ENCODE data around the gene MTF2.
"Not testable (repeated sequence)": the region's sequence is repeated elsewhere in the genome, so short reads cannot be mapped to it uniquely, and the experiment has no call there.

MTF2 gene

GRCh38 chr1:93078986-93079654, at the start of gene MTF2:
Gene MTF2, plus strand, starts transcription at chr1:93079283. Its CDS starts 244 bp downstream, at chr1:93079527.
- peak within 1 kb of the TSS; percentile 100 for H3K4me3 ChIP-seq (ENCODE audit: low read depth, low read length)
- TF ChIP-seq POLR2A (IDR thresholded peaks at IDR 0.05; ENCODE audit: extremely low read depth, insufficient read length) (peak; percentile 98), MAX (IDR thresholded peaks at IDR 0.05; ENCODE audit: low read depth, low read length) (peak; percentile 72), MYC (IDR thresholded peaks at IDR 0.05; ENCODE audit: low read depth, low read length) (peak; percentile 91)
- TF ChIP-seq, protein P1, sequence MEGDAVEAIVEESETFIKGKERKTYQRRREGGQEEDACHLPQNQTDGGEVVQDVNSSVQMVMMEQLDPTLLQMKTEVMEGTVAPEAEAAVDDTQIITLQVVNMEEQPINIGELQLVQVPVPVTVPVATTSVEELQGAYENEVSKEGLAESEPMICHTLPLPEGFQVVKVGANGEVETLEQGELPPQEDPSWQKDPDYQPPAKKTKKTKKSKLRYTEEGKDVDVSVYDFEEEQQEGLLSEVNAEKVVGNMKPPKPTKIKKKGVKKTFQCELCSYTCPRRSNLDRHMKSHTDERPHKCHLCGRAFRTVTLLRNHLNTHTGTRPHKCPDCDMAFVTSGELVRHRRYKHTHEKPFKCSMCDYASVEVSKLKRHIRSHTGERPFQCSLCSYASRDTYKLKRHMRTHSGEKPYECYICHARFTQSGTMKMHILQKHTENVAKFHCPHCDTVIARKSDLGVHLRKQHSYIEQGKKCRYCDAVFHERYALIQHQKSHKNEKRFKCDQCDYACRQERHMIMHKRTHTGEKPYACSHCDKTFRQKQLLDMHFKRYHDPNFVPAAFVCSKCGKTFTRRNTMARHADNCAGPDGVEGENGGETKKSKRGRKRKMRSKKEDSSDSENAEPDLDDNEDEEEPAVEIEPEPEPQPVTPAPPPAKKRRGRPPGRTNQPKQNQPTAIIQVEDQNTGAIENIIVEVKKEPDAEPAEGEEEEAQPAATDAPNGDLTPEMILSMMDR (IDR thresholded peaks at IDR 0.05; ENCODE audit: low read depth, low read length): no peak
- peak; percentile 99 for DNase-seq (ENCODE audit: low read depth)

GRCh38 chr1:93029317-93029716, 49.8 kb upstream of the MTF2 start:
- TF ChIP-seq MYC (IDR thresholded peaks at IDR 0.05; ENCODE audit: low read depth, low read length) (no peak), MAX (IDR thresholded peaks at IDR 0.05; ENCODE audit: low read depth, low read length) (no peak), POLR2A (IDR thresholded peaks at IDR 0.05; ENCODE audit: extremely low read depth, insufficient read length) (no peak)
- TF ChIP-seq, protein P1 (IDR thresholded peaks at IDR 0.05; ENCODE audit: low read depth, low read length): no peak
- no peak overlapping the region for H3K4me3 ChIP-seq (ENCODE audit: low read depth, low read length)
- DNase-seq (ENCODE audit: low read depth): no peak

GRCh38 chr1:93030191-93030590, 48.9 kb upstream of the MTF2 start:
- not testable (repeated sequence) for H3K4me3 ChIP-seq (ENCODE audit: low read depth, low read length); DNase-seq (ENCODE audit: low read depth)

GRCh38 chr1:93031711-93032110, 47.4 kb upstream of the MTF2 start:
- TF ChIP-seq MAX (IDR thresholded peaks at IDR 0.05; ENCODE audit: low read depth, low read length) (no peak), POLR2A (IDR thresholded peaks at IDR 0.05; ENCODE audit: extremely low read depth, insufficient read length) (no peak), MYC (IDR thresholded peaks at IDR 0.05; ENCODE audit: low read depth, low read length) (no peak)
- TF ChIP-seq, protein P1 (IDR thresholded peaks at IDR 0.05; ENCODE audit: low read depth, low read length): no peak
- no peak overlapping the region for H3K4me3 ChIP-seq (ENCODE audit: low read depth, low read length)
- no peak for DNase-seq (ENCODE audit: low read depth)

- peak; percentile 70 for DNase-seq (ENCODE audit: low read depth)
- no peak overlapping the region for H3K4me3 ChIP-seq (ENCODE audit: low read depth, low read length)
- TF ChIP-seq MAX (IDR thresholded peaks at IDR 0.05; ENCODE audit: low read depth, low read length): no peak
- TF ChIP-seq, protein P1 (IDR thresholded peaks at IDR 0.05; ENCODE audit: low read depth, low read length): no peak
- no peak for TF ChIP-seq POLR2A (IDR thresholded peaks at IDR 0.05; ENCODE audit: extremely low read depth, insufficient read length)
- no peak for TF ChIP-seq MYC (IDR thresholded peaks at IDR 0.05; ENCODE audit: low read depth, low read length)
These were observed 46.1 kb upstream of the MTF2 start for GRCh38 chr1:93033029-93033428.

DNA sequence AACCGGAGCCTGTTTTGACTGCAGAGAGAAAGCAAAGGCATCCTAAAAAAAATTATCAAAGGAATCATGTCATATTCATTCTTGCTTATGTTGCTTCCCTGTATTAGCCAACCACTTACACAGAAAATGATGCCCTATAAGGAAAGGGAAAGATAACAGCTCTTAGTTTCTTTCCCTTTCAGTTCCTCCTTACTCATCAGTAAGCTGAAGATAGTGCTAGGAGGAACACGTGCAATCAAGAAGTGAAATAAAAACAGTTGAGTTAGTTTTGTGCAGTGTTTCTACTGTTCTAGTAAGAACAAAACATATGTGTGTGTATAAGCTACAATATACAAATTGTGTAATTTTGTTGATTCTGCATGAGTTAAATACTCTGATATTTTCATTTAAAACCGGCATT, 45.3 kb upstream of the MTF2 start:
- peak; percentile 46 for DNase-seq (ENCODE audit: low read depth)
- H3K4me3 ChIP-seq (ENCODE audit: low read depth, low read length): no peak overlapping the region
- TF ChIP-seq MYC (IDR thresholded peaks at IDR 0.05; ENCODE audit: low read depth, low read length) (no peak), MAX (IDR thresholded peaks at IDR 0.05; ENCODE audit: low read depth, low read length) (no peak), POLR2A (IDR thresholded peaks at IDR 0.05; ENCODE audit: extremely low read depth, insufficient read length) (no peak)
- TF ChIP-seq, protein P1 (IDR thresholded peaks at IDR 0.05; ENCODE audit: low read depth, low read length): no peak

Measured in NB4 (cell line).